Muscle of arm (tissue), 12 donors: ENCODE data around the gene EPG5. TPM values are rescaled to one million over a fixed set of nuclear protein-coding genes. Genes with fewer than 3 reads are reported as not detected.
"Not testable (repeated sequence)": the region's sequence is repeated elsewhere in the genome, so short reads cannot be mapped to it uniquely, and the experiment has no call there.

ENCODE experiments used
- DNase-seq: peaks from one replicate; pipeline ENCODE4 v3.0.0-alpha.2; 2013
- polyA plus RNA-seq, 12 donors: library from polyadenylated mRNA; unstranded; fragments of 120-200 nt; gene quantifications; one replicate each; pipeline ENCODE4 v1.2.1, GENCODE V29; 2013; ENCODE audit not compliant: insufficient read length in 12 of 12

EPG5 gene
- polyA plus RNA-seq, 12 donors: 9.1 to 21.9 (median 14.9) TPM; not detected in 1

GRCh38 chr18:45870419-45870818 is 96.7 kb downstream of the EPG5 start:
- no peak for DNase-seq

GRCh38 chr18:45865466-45865865 is 101.7 kb downstream of the EPG5 start:
- no peak for DNase-seq

GRCh38 chr18:45864081-45864480 is 103.0 kb downstream of the EPG5 start:
- DNase-seq: no peak

GRCh38 chr18:45863469-45863868 is 103.7 kb downstream of the EPG5 start:
- no peak for DNase-seq

- DNase-seq: no peak
Observed at GRCh38 chr18:45861926-45862325, 105.2 kb downstream of the EPG5 start.

GRCh38 chr18:45860971-45861370 is 106.2 kb downstream of the EPG5 start:
- DNase-seq: no peak

GRCh38 chr18:45860492-45860891 is 106.6 kb downstream of the EPG5 start:
- no peak for DNase-seq

GRCh38 chr18:45859334-45859733 is 107.8 kb downstream of the EPG5 start:
- DNase-seq: no peak

GRCh38 chr18:45856531-45856930 is 110.6 kb downstream of the EPG5 start:
- DNase-seq: no peak

- DNase-seq: no peak
Observed at GRCh38 chr18:45854036-45854586, 113.0 kb downstream of the EPG5 start.

- DNase-seq: no peak
Observed at GRCh38 chr18:45852631-45853030, 114.5 kb downstream of the EPG5 start.

GRCh38 chr18:45851161-45851925 is 115.8 kb downstream of the EPG5 start:
- no peak for DNase-seq

- no peak for DNase-seq
Observed at GRCh38 chr18:45850021-45850420, 117.1 kb downstream of the EPG5 start.

GRCh38 chr18:45849529-45849928 is 117.6 kb downstream of the EPG5 start:
- DNase-seq: no peak

GRCh38 chr18:45848643-45849042 is 118.5 kb downstream of the EPG5 start:
- not testable (repeated sequence) for DNase-seq

- DNase-seq: no peak
Observed at GRCh38 chr18:45847119-45847518, 120.0 kb downstream of the EPG5 start.

- no peak for DNase-seq
Observed at GRCh38 chr18:45845410-45845809, 121.7 kb downstream of the EPG5 start.

GRCh38 chr18:45844938-45845337 is 122.2 kb downstream of the EPG5 start:
- DNase-seq: no peak

- no peak for DNase-seq
Observed at GRCh38 chr18:45843019-45843418, 124.1 kb downstream of the EPG5 start.

- no peak for DNase-seq
Observed at GRCh38 chr18:45841765-45842442, 125.2 kb downstream of the EPG5 start.

GRCh38 chr18:45841060-45841764 is 125.9 kb downstream of the EPG5 start:
- DNase-seq: no peak
